OCI-M2 (cell line): ENCODE data around the gene CPPED1.

Experiments
- DNase-seq: peaks from one replicate; lab custom pipeline; 2025; ENCODE audit not compliant: unreplicated experiment; lab: John Stamatoyannopoulos, UW

CPPED1 gene

DNA sequence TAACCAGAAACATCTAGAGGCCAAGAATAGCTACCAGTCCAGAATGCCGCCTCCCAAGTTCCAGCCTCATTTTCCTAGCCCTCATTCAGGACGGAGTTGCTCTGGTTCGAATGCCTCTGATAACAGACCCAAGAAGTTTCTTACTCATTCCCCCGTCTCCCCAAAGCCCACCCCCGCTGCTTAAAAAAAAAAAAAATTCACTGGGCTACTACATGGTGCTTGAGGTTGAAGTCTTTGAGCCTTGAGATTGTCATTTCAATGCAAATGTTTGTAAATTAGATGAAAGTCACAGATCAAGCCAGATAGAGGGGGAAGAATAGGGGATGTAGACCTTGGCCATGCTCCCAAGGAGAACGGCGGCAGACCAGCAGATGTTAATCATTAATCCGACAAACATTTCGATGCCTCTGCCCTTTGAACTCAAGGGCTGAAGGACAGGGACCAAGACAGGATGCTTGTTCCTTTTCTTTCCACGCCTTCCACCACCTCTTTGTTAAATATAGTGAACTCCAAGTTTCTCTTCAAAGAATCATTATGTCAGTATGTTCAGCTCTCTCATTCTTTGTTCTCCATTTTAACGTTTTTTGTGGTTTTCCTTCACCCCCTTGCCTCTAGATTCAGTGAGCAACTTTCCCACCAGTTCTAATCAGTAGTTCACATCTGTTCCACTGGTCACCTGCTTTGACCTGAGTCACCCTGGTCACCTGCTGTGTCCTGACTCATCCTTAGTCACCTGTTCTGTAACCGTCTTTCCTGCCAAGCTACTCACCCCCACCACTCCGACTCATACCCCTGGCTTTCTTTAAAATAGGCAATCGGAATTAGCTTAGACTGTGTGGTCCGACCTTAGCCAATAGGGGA, 190.3 kb downstream of the CPPED1 start:
- DNase-seq: no peak

GRCh38 chr16:12612598-12613101, 191.0 kb downstream of the CPPED1 start:
- DNase-seq: no peak

GRCh38 chr16:12611916-12612597, 191.6 kb downstream of the CPPED1 start:
- no peak for DNase-seq

GRCh38 chr16:12611006-12611477, 192.6 kb downstream of the CPPED1 start:
- no peak for DNase-seq

DNA sequence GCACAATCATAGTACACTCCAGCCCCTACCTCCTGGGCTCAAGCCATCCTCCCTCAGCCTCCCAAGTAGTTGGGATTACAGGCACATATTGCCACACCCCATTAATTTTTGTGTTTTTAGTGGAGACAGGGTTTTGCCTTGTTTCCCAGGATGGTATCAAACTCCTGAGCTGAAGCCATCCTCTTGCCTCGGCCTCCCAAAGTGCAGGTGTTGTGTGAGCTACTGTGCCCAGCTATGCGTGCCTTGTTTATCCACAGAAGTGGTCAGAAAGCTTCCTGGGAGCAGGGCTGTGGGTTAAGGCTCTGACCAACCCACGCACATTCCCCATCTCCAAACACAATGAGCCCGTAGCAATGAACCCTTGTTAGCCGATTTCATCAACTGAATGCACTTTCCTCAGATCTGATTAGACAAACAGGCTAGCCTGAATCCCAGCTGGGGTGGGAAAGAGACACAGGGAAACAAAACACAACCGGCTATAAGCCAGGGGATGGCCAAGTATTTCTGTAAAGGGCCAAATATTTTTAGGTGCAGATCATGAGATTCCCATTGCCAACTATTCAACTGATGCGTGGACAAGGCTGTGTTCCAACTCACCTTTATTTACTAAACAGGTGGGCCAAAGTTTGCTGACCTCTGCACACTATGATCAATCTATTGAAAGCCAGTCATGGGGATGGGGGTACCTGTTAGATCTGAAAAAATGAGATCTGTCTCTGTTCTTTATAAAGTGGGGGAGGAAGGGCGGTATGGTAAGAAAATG, 193.6 kb downstream of the CPPED1 start:
- DNase-seq: no peak
